Measurements from ENCODE around the gene PPP1CA. TPM values are rescaled to one million over a fixed set of nuclear protein-coding genes. Genes with fewer than 3 reads are reported as not detected.

PPP1CA gene
- total and polyA plus RNA-seq, 5 donors, result 73.1 to 93.4 (median 79.4) TPM

GRCh38 chr11:67364783-67365722 lies 36.6 kb downstream of the PPP1CA start:
- WGBS, result 85% methylated on average over 24 of the region's 24 CpGs
- H3K9me3 ChIP-seq (ENCODE audit: control insufficient read depth, low read length), result no peaks in the 10 kb centered on the region
- H3K27ac ChIP-seq (ENCODE audit: low read length), result no peak overlapping the region
- DNase-seq, result peak in 1 of 3 donors; percentile 28
- H3K27me3 ChIP-seq (ENCODE audit: control insufficient read depth, insufficient read depth), result no peaks in the 10 kb centered on the region
- no peak for ATAC-seq
- intact Hi-C loops (cut with DNase I), result no loop called here
- peaks cover 18% of the 10 kb centered on the region for H3K4me1 ChIP-seq (ENCODE audit: control insufficient read depth, insufficient read depth, low read length)
- no peak overlapping the region for H3K4me3 ChIP-seq (ENCODE audit: low read length)

GRCh38 chr11:67364169-67364568 lies 37.5 kb downstream of the PPP1CA start:
- 87% methylated on average over 3 of the region's 3 CpGs for WGBS
- Histone ChIP-seq H3K27me3 (ENCODE audit: control insufficient read depth, insufficient read depth) (no peaks in the 10 kb centered on the region), H3K4me1 (ENCODE audit: control insufficient read depth, insufficient read depth, low read length) (peaks cover 18% of the 10 kb centered on the region), H3K27ac (ENCODE audit: low read length) (no peak overlapping the region), H3K4me3 (ENCODE audit: low read length) (no peak overlapping the region), H3K9me3 (ENCODE audit: control insufficient read depth, low read length) (no peaks in the 10 kb centered on the region)
- ATAC-seq (no peak), DNase-seq (peak in 1 of 3 donors; percentile 17)
- intact Hi-C loops (cut with DNase I), result no loop called here

GRCh38 chr11:67357831-67358670 lies 43.6 kb downstream of the PPP1CA start:
- ATAC-seq (no peak), DNase-seq (peak in 1 of 3 donors; percentile 38)
- H3K9me3 ChIP-seq (ENCODE audit: control insufficient read depth, low read length), result no peaks in the 10 kb centered on the region
- no peaks in the 10 kb centered on the region for H3K27me3 ChIP-seq (ENCODE audit: control insufficient read depth, insufficient read depth)
- peaks cover 20% of the 10 kb centered on the region for H3K4me1 ChIP-seq (ENCODE audit: control insufficient read depth, insufficient read depth, low read length)
- WGBS, result 78% methylated on average over 12 of the region's 12 CpGs
- H3K4me3 ChIP-seq (ENCODE audit: low read length), result no peak overlapping the region
- no peak overlapping the region for H3K27ac ChIP-seq (ENCODE audit: low read length)
- intact Hi-C loops (cut with DNase I), result no loop called here

- 25% methylated on average over 3 of the region's 3 CpGs for WGBS
- Histone ChIP-seq H3K4me3 (ENCODE audit: low read length) (no peak overlapping the region), H3K4me1 (ENCODE audit: control insufficient read depth, insufficient read depth, low read length) (peaks cover 20% of the 10 kb centered on the region), H3K9me3 (ENCODE audit: control insufficient read depth, low read length) (no peaks in the 10 kb centered on the region), H3K27me3 (ENCODE audit: control insufficient read depth, insufficient read depth) (no peaks in the 10 kb centered on the region), H3K27ac (ENCODE audit: low read length) (peak overlapping the region; percentile 94)
- DNase-seq (peak; percentile 59 to 75 (median 74)), ATAC-seq (no peak)
- intact Hi-C loops (cut with DNase I), result no loop called here
Observed at GRCh38 chr11:67356864-67357561, 44.6 kb downstream of the PPP1CA start.

GRCh38 chr11:67356387-67356863 lies 45.2 kb downstream of the PPP1CA start:
- Histone ChIP-seq H3K9me3 (ENCODE audit: control insufficient read depth, low read length) (no peaks in the 10 kb centered on the region), H3K27me3 (ENCODE audit: control insufficient read depth, insufficient read depth) (no peaks in the 10 kb centered on the region), H3K4me3 (ENCODE audit: low read length) (no peak overlapping the region), H3K27ac (ENCODE audit: low read length) (peak overlapping the region; percentile 94), H3K4me1 (ENCODE audit: control insufficient read depth, insufficient read depth, low read length) (peaks cover 24% of the 10 kb centered on the region)
- peak in 1 of 3 donors; percentile 51 for DNase-seq
- WGBS, result 58% methylated on average over 4 of the region's 4 CpGs
- intact Hi-C loops (cut with DNase I), result no loop called here
- no peak for ATAC-seq

GRCh38 chr11:67355794-67356386 lies 45.8 kb downstream of the PPP1CA start:
- ATAC-seq (no peak), DNase-seq (peak in 1 of 3 donors; percentile 36)
- H3K4me3 ChIP-seq (ENCODE audit: low read length), result no peak overlapping the region
- H3K27me3 ChIP-seq (ENCODE audit: control insufficient read depth, insufficient read depth), result no peaks in the 10 kb centered on the region
- WGBS, result 88% methylated on average over 4 of the region's 4 CpGs
- H3K4me1 ChIP-seq (ENCODE audit: control insufficient read depth, insufficient read depth, low read length), result peaks cover 25% of the 10 kb centered on the region
- peak overlapping the region; percentile 94 for H3K27ac ChIP-seq (ENCODE audit: low read length)
- intact Hi-C loops (cut with DNase I), result no loop called here
- no peaks in the 10 kb centered on the region for H3K9me3 ChIP-seq (ENCODE audit: control insufficient read depth, low read length)

GRCh38 chr11:67355023-67355793 lies 46.5 kb downstream of the PPP1CA start:
- Histone ChIP-seq H3K9me3 (ENCODE audit: control insufficient read depth, low read length) (no peaks in the 10 kb centered on the region), H3K27ac (ENCODE audit: low read length) (peak overlapping the region; percentile 94), H3K27me3 (ENCODE audit: control insufficient read depth, insufficient read depth) (no peaks in the 10 kb centered on the region), H3K4me1 (ENCODE audit: control insufficient read depth, insufficient read depth, low read length) (peaks cover 25% of the 10 kb centered on the region), H3K4me3 (ENCODE audit: low read length) (no peak overlapping the region)
- ATAC-seq, result no peak
- WGBS, result 69% methylated on average over 11 of the region's 11 CpGs
- peak in 2 of 3 donors; percentile 57 to 62 for DNase-seq
- intact Hi-C loops (cut with DNase I), result no loop called here

GRCh38 chr11:67354075-67355022 lies 47.3 kb downstream of the PPP1CA start:
- peak overlapping the region; percentile 94 for H3K27ac ChIP-seq (ENCODE audit: low read length)
- intact Hi-C loops (cut with DNase I), result loop anchor here in 1 of 4 donors (5.0 kb wide), 1 partner anchor 38 kb away; the partner anchor contains the start of gene RAD9A

More at GRCh38 chr11:67354075-67355022, 47.3 kb downstream of the PPP1CA start:
- no peaks in the 10 kb centered on the region for H3K27me3 ChIP-seq (ENCODE audit: control insufficient read depth, insufficient read depth)
- WGBS, result 13% methylated on average over 8 of the region's 8 CpGs
- peak; percentile 54 to 77 for ATAC-seq
- peak overlapping the region; percentile 62 for H3K4me3 ChIP-seq (ENCODE audit: low read length)
- peaks cover 27% of the 10 kb centered on the region for H3K4me1 ChIP-seq (ENCODE audit: control insufficient read depth, insufficient read depth, low read length)
- H3K9me3 ChIP-seq (ENCODE audit: control insufficient read depth, low read length), result no peaks in the 10 kb centered on the region
- peak; percentile 86 to 87 (median 87) for DNase-seq

Data from right cardiac atrium (tissue), 5 donors.